Measurements from ENCODE around the gene SUCLA2.
A peak's percentile ranks its signal among the peaks of the same experiment; 100 is the strongest.

Gene SUCLA2

GRCh38 chr13:47898080-47898479, 103.0 kb downstream of the SUCLA2 start:
- no peak for DNase-seq

GRCh38 chr13:47897411-47898050, 103.5 kb downstream of the SUCLA2 start:
- peak; percentile 58 for DNase-seq

GRCh38 chr13:47896546-47896945, 104.5 kb downstream of the SUCLA2 start:
- DNase-seq: no peak

- no peak for DNase-seq
Observed at GRCh38 chr13:47896111-47896510, 105.0 kb downstream of the SUCLA2 start.

GRCh38 chr13:47893527-47893926, 107.5 kb downstream of the SUCLA2 start:
- DNase-seq: no peak

All from NCI-H226 (cell line).